GM23248 (cell line): Measurements from ENCODE around the gene ARHGAP24.

Experiments
- EZH2 ChIP-seq: fragments of 200-600 bp; sonication (generic); IDR thresholded peaks from 2 replicates; pipeline ENCODE4 v1.6.1; 2018; ENCODE audit warnings: antibody characterized with exemption, mild to moderate bottlenecking; ENCODE audit not compliant: insufficient read depth, poor library complexity, severe bottlenecking
- EZH2phosphoT487 ChIP-seq: fragments of 200-600 bp; sonication (generic); IDR thresholded peaks from 2 replicates; pipeline ENCODE4 v1.6.1; 2018; ENCODE audit warnings: antibody characterized with exemption, moderate library complexity, mild to moderate bottlenecking, low read depth; ENCODE audit not compliant: insufficient read depth

DNA sequence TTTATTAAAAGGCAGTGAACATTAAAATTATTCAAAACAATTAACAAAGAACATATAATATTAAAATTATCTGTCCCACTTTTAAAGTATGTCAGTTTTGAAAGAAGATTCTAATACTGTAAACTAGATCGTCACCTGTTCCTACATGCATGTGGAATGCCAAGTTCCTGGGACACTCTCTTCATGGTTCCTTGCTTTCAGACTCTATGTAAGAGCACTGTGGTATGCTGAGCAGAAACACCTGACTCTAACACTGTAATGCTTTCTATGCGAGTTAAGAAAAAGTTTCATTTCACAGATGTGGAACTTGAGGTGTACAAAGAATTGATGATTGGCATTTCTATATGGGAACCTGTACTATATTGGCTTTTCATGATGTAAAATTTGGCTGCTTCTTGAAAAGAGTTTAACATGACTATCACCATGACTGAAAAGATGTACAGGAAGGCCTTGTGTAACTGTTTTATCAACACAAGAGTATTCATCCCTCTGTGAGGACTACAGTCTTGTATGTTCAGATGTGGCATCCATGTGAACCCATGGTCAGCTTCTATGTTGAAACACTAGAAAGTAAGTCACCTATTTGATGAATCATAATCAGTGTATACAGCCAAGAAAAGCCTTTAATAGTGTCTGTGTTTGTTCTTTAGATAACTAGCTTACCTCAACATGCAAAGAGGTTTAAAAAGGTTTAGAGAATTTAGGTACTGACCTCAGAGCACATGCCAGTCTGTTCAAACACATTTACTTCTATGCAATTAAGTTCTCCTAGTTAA is 354.5 kb downstream of the ARHGAP24 start:
- no peak for TF ChIP-seq EZH2
- TF ChIP-seq EZH2phosphoT487 = no peak
